Thyroid gland (tissue), 4 donors: ENCODE data around the gene STK32B. TPM values are rescaled to one million over a fixed set of nuclear protein-coding genes. Genes with fewer than 3 reads are reported as not detected.
A peak's percentile ranks its signal among the peaks of the same experiment; 100 is the strongest.

Experiments
- DNase-seq, 2 donors: peaks; one replicate each; pipeline ENCODE4 v3.0.0-alpha.2; 2019
- H3K27ac ChIP-seq, 3 donors: fragments of 200-600 bp; sonication (generic); 1 replicate in 2 of 3; 2 replicates in 1 of 3; pipeline ENCODE4 v1.5.1; 2016 to 2019; ENCODE audit warnings: mild to moderate bottlenecking in 1 of 3, moderate library complexity in 1 of 3
- H3K27me3 ChIP-seq: fragments of 200-600 bp; sonication (generic); one replicate; pipeline ENCODE4 v1.5.1; 2019
- H3K36me3 ChIP-seq, 2 donors: fragments of 200-600 bp; sonication (generic); one replicate each; pipeline ENCODE4 v1.5.1; 2016 to 2019
- H3K4me1 ChIP-seq, 2 donors: fragments of 200-600 bp; sonication (generic); one replicate each; pipeline ENCODE4 v1.5.1; 2017 to 2019
- H3K4me3 ChIP-seq, 3 donors: fragments of 200-600 bp; sonication (generic); replicated peaks in 1 of 3; 1 replicate in 2 of 3; 2 replicates in 1 of 3; pipeline ENCODE4 v1.5.1; 2016; ENCODE audit warnings: mild to moderate bottlenecking in 1 of 3
- H3K9me3 ChIP-seq: fragments of 200-600 bp; sonication (generic); one replicate; pipeline ENCODE4 v1.5.1; 2017
- CTCF ChIP-seq, 6 experiments: fragments of 200-600 bp in 3 of 6; fragments of 450-650 bp in 3 of 6; sonication (generic) in 3 of 6; IDR thresholded peaks; one replicate each; pipeline ENCODE4 v1.5.1; 2016 to 2019; ENCODE audit warnings: antibody characterized with exemption in 6 of 6, mild to moderate bottlenecking in 2 of 6, inconsistent platforms in 1 of 6, moderate library complexity in 1 of 6
- POLR2A ChIP-seq, 2 donors: fragments of 450-650 bp; IDR thresholded peaks; one replicate each; pipeline ENCODE4 v1.6.1; 2017; ENCODE audit warnings: antibody characterized with exemption in 2 of 2, mild to moderate bottlenecking in 2 of 2, moderate library complexity in 1 of 2
- WGBS, 2 donors: methylation state at CpG; one replicate each; pipeline ENCODE4 v1.1.5; 2017; 5-methylcytosine and 5-hydroxymethylcytosine counted together
- intact Hi-C: fragments of 100-400 bp; cut with DNase I; formaldehyde crosslinking; loops from one replicate; pipeline ENCODE4 v1.15.1; 2023
- total RNA-seq, 4 donors: library from RNA; depleted of rRNA; stranded (reverse); fragments of >200 nt; gene quantifications; one replicate each; pipeline ENCODE4 v1.2.3, GENCODE V29; 2016

The STK32B gene
- total RNA-seq, 4 donors from 2014 or later: 1.9 to 14.8 (median 4.4) TPM

DNA sequence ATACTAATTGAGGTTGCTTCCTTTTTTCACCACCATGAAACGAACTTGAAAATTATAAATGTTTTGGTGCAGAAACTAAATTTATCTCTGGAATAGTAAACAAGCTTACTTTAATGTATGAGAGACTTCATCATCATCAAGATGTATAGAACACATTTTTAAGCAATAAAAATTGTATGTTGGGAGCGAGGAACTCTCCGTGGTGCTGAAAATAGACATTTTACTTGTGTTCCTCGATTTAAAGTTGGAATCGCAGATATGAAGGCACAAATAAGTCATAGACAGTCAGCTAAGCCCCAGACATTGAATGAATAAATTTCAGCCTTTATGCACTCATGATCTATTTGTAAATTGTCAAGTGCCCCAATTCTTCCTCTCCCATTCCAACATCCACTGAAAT is 310.7 kb downstream of the STK32B start:
- TF ChIP-seq POLR2A (IDR thresholded peaks at IDR 0.05): no peak
- TF ChIP-seq CTCF (IDR thresholded peaks at IDR 0.05): no peak
- no peak overlapping the region for H3K4me3 ChIP-seq
- no peak for DNase-seq
- no peaks in the 10 kb centered on the region for H3K4me1 ChIP-seq
- 65 to 69% methylated on average over 5 of the region's 5 CpGs for WGBS, 2 donors
- no peaks in the 10 kb centered on the region for H3K9me3 ChIP-seq
- H3K27ac ChIP-seq: no peak overlapping the region
- intact Hi-C loops: no loop called here
- no peaks in the 10 kb centered on the region for H3K36me3 ChIP-seq
- H3K27me3 ChIP-seq: no peaks in the 10 kb centered on the region

DNA sequence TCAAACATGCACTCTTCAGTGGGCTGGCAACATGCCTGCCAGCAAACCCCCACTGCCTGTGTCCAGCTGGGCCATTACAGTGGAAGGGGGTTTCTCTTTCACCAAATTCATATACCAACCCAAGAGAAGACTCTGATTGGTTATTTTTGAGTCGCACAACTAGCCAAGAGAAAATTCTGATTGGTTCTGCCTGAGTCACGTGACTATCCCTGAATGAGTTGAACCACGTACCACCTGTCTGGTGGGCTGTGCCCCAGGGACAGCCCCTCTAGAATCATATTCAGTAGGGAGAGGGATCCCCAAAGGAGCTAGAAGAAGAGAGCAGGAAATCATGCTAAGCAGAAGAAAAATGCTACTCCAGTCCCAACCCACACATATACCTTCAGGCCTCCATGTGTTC is 313.1 kb downstream of the STK32B start:
- intact Hi-C loops: no loop called here
- H3K4me1 ChIP-seq: no peaks in the 10 kb centered on the region
- WGBS, 2 donors: 72 to 83% methylated on average over 3 of the region's 3 CpGs

GRCh38 chr4:5365071-5366008 is 314.1 kb downstream of the STK32B start:
- intact Hi-C loops: no loop called here
- 53 to 57% methylated on average over 12 of the region's 12 CpGs for WGBS, 2 donors
- DNase-seq: peak in 1 of 2 donors; percentile 11

More for the DNA sequence above, 313.1 kb downstream of the STK32B start:
- Histone ChIP-seq H3K36me3 (no peaks in the 10 kb centered on the region), H3K27me3 (no peaks in the 10 kb centered on the region), H3K27ac (no peak overlapping the region), H3K9me3 (no peaks in the 10 kb centered on the region), H3K4me3 (no peak overlapping the region)
- DNase-seq: no peak
- TF ChIP-seq CTCF (IDR thresholded peaks at IDR 0.05) (no peak), POLR2A (IDR thresholded peaks at IDR 0.05) (no peak)

GRCh38 chr4:5366009-5366386 is 314.7 kb downstream of the STK32B start:
- H3K4me3 ChIP-seq: no peak overlapping the region
- H3K27ac ChIP-seq: no peak overlapping the region
- TF ChIP-seq CTCF (IDR thresholded peaks at IDR 0.05): no peak
- TF ChIP-seq POLR2A (IDR thresholded peaks at IDR 0.05): no peak
- no peaks in the 10 kb centered on the region for H3K36me3 ChIP-seq
- no peaks in the 10 kb centered on the region for H3K4me1 ChIP-seq
- no peaks in the 10 kb centered on the region for H3K9me3 ChIP-seq
- DNase-seq: no peak
- no peaks in the 10 kb centered on the region for H3K27me3 ChIP-seq
- 53 to 73% methylated on average over 3 of the region's 3 CpGs for WGBS, 2 donors
- intact Hi-C loops: no loop called here

More at GRCh38 chr4:5365071-5366008, 314.1 kb downstream of the STK32B start:
- Histone ChIP-seq H3K27me3 (no peaks in the 10 kb centered on the region), H3K4me3 (no peak overlapping the region), H3K4me1 (no peaks in the 10 kb centered on the region), H3K9me3 (no peaks in the 10 kb centered on the region), H3K27ac (no peak overlapping the region), H3K36me3 (no peaks in the 10 kb centered on the region)
- no peak for TF ChIP-seq CTCF (IDR thresholded peaks at IDR 0.05)
- no peak for TF ChIP-seq POLR2A (IDR thresholded peaks at IDR 0.05)

DNA sequence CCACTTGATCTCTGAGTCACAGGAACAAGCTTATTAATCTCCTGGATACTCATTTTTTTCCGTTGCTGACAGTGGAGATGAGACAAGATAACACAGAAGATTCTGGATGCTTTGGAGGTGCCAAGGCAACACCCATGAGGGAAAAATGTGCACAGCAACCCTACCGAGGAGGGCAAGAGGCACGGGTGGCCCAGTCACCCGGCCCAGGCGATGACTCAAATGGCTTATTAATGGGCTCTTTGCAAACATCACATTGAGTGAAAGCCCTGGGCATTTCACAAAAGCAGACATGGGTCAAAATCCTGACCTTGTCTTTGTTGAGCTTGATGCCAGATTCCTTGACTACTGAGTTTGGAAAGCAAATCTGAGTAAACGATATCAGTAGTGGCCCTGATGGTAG is 315.1 kb downstream of the STK32B start:
- WGBS, 2 donors: 77 to 80% methylated on average over 6 of the region's 6 CpGs
- intact Hi-C loops: no loop called here
- no peaks in the 10 kb centered on the region for H3K27me3 ChIP-seq
- H3K27ac ChIP-seq: no peak overlapping the region
- no peaks in the 10 kb centered on the region for H3K4me1 ChIP-seq
- DNase-seq: no peak
- H3K4me3 ChIP-seq: no peak overlapping the region
- H3K9me3 ChIP-seq: no peaks in the 10 kb centered on the region
- no peaks in the 10 kb centered on the region for H3K36me3 ChIP-seq
- TF ChIP-seq POLR2A (IDR thresholded peaks at IDR 0.05) (no peak), CTCF (IDR thresholded peaks at IDR 0.05) (no peak)
